ENCODE results near the gene LGALS14.

- TF ChIP-seq, protein P1, sequence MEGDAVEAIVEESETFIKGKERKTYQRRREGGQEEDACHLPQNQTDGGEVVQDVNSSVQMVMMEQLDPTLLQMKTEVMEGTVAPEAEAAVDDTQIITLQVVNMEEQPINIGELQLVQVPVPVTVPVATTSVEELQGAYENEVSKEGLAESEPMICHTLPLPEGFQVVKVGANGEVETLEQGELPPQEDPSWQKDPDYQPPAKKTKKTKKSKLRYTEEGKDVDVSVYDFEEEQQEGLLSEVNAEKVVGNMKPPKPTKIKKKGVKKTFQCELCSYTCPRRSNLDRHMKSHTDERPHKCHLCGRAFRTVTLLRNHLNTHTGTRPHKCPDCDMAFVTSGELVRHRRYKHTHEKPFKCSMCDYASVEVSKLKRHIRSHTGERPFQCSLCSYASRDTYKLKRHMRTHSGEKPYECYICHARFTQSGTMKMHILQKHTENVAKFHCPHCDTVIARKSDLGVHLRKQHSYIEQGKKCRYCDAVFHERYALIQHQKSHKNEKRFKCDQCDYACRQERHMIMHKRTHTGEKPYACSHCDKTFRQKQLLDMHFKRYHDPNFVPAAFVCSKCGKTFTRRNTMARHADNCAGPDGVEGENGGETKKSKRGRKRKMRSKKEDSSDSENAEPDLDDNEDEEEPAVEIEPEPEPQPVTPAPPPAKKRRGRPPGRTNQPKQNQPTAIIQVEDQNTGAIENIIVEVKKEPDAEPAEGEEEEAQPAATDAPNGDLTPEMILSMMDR (IDR thresholded peaks at IDR 0.05), result no peak
- TF ChIP-seq POLR2A (IDR thresholded peaks at IDR 0.05), result no peak
These were observed 23.0 kb downstream of the LGALS14 start for GRCh38 chr19:39727070-39727800.
